ENCODE measurements around the gene SPINK5.

DNA sequence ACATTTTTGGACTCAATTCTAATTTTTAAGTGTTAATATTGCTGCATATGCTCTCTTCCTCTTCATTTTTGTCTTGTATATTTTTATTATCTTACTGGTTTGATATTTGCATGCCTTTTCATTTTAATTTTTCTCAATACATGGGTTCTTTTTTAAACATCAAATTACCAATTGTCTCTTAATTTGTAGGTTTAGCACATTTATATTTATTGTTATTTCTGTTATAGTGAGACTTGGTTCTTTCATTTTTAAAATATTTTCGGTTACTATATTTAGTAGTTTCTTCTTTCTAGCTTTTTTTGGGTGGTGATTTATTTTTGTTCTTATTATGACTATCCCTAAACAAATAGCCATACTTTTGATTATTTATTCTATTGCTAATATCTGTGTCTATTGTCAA lies 19.4 kb downstream of the SPINK5 start:
- TF ChIP-seq, protein P1, sequence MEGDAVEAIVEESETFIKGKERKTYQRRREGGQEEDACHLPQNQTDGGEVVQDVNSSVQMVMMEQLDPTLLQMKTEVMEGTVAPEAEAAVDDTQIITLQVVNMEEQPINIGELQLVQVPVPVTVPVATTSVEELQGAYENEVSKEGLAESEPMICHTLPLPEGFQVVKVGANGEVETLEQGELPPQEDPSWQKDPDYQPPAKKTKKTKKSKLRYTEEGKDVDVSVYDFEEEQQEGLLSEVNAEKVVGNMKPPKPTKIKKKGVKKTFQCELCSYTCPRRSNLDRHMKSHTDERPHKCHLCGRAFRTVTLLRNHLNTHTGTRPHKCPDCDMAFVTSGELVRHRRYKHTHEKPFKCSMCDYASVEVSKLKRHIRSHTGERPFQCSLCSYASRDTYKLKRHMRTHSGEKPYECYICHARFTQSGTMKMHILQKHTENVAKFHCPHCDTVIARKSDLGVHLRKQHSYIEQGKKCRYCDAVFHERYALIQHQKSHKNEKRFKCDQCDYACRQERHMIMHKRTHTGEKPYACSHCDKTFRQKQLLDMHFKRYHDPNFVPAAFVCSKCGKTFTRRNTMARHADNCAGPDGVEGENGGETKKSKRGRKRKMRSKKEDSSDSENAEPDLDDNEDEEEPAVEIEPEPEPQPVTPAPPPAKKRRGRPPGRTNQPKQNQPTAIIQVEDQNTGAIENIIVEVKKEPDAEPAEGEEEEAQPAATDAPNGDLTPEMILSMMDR (conservative IDR thresholded peaks at IDR 0.05; ENCODE audit: low read length): no peak
- TF ChIP-seq EZH2phosphoT487 (IDR thresholded peaks at IDR 0.05; ENCODE audit: borderline replicate concordance): 0 out of 2 replicates have a peak, but pooled peaks have one; percentile 2

Data from Loucy (cell line).